ENCODE measurements around the gene HDAC4. TPM values are rescaled to one million over a fixed set of nuclear protein-coding genes. Genes with fewer than 3 reads are reported as not detected.

The HDAC4 gene
- polyA plus RNA-seq, 1 experiment = 4.4 TPM

- Histone ChIP-seq H3K27me3 (ENCODE audit: control insufficient read depth, insufficient read depth, low read length) (no peaks in the 10 kb centered on the region; the same call in none of the 2 replicates), H3K36me3 (ENCODE audit: control insufficient read depth, insufficient read depth, low read length) (no peaks in the 10 kb centered on the region), H3K4me3 (ENCODE audit: low read depth, low read length) (no peak overlapping the region)
- TF ChIP-seq CTCF (IDR thresholded peaks at IDR 0.05; ENCODE audit: insufficient read depth, low read depth, low read length) = no peak
- ChIA-PET POLR2A (no interaction called here), CTCF (no interaction called here)
- no peak for DNase-seq (ENCODE audit: low read depth)
Observed at GRCh38 chr2:239042551-239043320, 358.1 kb downstream of the HDAC4 start.

- Histone ChIP-seq H3K36me3 (ENCODE audit: control insufficient read depth, insufficient read depth, low read length) (no peaks in the 10 kb centered on the region), H3K27me3 (ENCODE audit: control insufficient read depth, insufficient read depth, low read length) (no peaks in the 10 kb centered on the region; the same call in none of the 2 replicates), H3K4me3 (ENCODE audit: low read depth, low read length) (no peak overlapping the region)
- POLR2A ChIA-PET = no interaction called here
- DNase-seq (ENCODE audit: low read depth) = no peak
- CTCF ChIA-PET = no interaction called here
- TF ChIP-seq CTCF (IDR thresholded peaks at IDR 0.05; ENCODE audit: insufficient read depth, low read depth, low read length) = no peak
Observed at GRCh38 chr2:239042046-239042445, 358.8 kb downstream of the HDAC4 start.

- no peak for DNase-seq (ENCODE audit: low read depth)
- ChIA-PET CTCF (no interaction called here), POLR2A (no interaction called here)
- no peak for TF ChIP-seq CTCF (IDR thresholded peaks at IDR 0.05; ENCODE audit: insufficient read depth, low read depth, low read length)
- Histone ChIP-seq H3K36me3 (ENCODE audit: control insufficient read depth, insufficient read depth, low read length) (no peaks in the 10 kb centered on the region), H3K4me3 (ENCODE audit: low read depth, low read length) (no peak overlapping the region), H3K27me3 (ENCODE audit: control insufficient read depth, insufficient read depth, low read length) (no peaks in the 10 kb centered on the region; the same call in none of the 2 replicates)
Observed at GRCh38 chr2:239041062-239041461, 359.8 kb downstream of the HDAC4 start.

GRCh38 chr2:239040152-239040761 lies 360.6 kb downstream of the HDAC4 start:
- ChIA-PET POLR2A (no interaction called here), CTCF (interaction anchor here (1.0 kb wide), 1 partner anchor 952 kb away, joined by 3 read pairs; no protein-coding TSS in a partner anchor)
- no peak for DNase-seq (ENCODE audit: low read depth)
- no peak for TF ChIP-seq CTCF (IDR thresholded peaks at IDR 0.05; ENCODE audit: insufficient read depth, low read depth, low read length)
- Histone ChIP-seq H3K4me3 (ENCODE audit: low read depth, low read length) (no peak overlapping the region), H3K36me3 (ENCODE audit: control insufficient read depth, insufficient read depth, low read length) (no peaks in the 10 kb centered on the region), H3K27me3 (ENCODE audit: control insufficient read depth, insufficient read depth, low read length) (no peaks in the 10 kb centered on the region; the same call in none of the 2 replicates)

- DNase-seq (ENCODE audit: low read depth) = no peak
- ChIA-PET CTCF (interaction anchor here (1.0 kb wide), 1 partner anchor 953 kb away, joined by 3 read pairs; no protein-coding TSS in a partner anchor), POLR2A (no interaction called here)
- no peak for TF ChIP-seq CTCF (IDR thresholded peaks at IDR 0.05; ENCODE audit: insufficient read depth, low read depth, low read length)
- no peaks in the 10 kb centered on the region; the same call in none of the 2 replicates for H3K27me3 ChIP-seq (ENCODE audit: control insufficient read depth, insufficient read depth, low read length)
- H3K4me3 ChIP-seq (ENCODE audit: low read depth, low read length) = no peak overlapping the region
- no peaks in the 10 kb centered on the region for H3K36me3 ChIP-seq (ENCODE audit: control insufficient read depth, insufficient read depth, low read length)
Observed at GRCh38 chr2:239039479-239039861, 361.4 kb downstream of the HDAC4 start.
